Adipocyte (in vitro differentiated cells): ENCODE data around the gene FGF2.
A peak's percentile ranks its signal among the peaks of the same experiment; 100 is the strongest.

Source experiments
- DNase-seq: peaks from one replicate; pipeline ENCODE4 v3.0.0-alpha.2; 2015; ENCODE audit warnings: low read depth
- H3K27me3 ChIP-seq: replicated peaks from 2 replicates; pipeline ENCODE4 v1.7.0; 2013; ENCODE audit warnings: mild to moderate bottlenecking, low read length, moderate library complexity; ENCODE audit not compliant: control insufficient read depth, insufficient read depth
- H3K36me3 ChIP-seq: 2 replicates; pipeline ENCODE4 v1.7.0; 2013; ENCODE audit warnings: low read length, mild to moderate bottlenecking, moderate library complexity; ENCODE audit not compliant: control insufficient read depth, insufficient read depth, severe bottlenecking
- H3K4me1 ChIP-seq: 2 replicates; pipeline ENCODE4 v1.7.0; 2013; ENCODE audit warnings: mild to moderate bottlenecking, low read length, moderate library complexity; ENCODE audit not compliant: control insufficient read depth, insufficient read depth
- H3K4me3 ChIP-seq: 2 replicates; pipeline ENCODE4 v1.7.0; 2013; ENCODE audit warnings: mild to moderate bottlenecking, low read length, moderate library complexity
- H3K9ac ChIP-seq: 2 replicates; pipeline ENCODE4 v1.7.0; 2013; ENCODE audit warnings: mild to moderate bottlenecking, low read length, moderate library complexity
- H3K9me3 ChIP-seq: 2 replicates; pipeline ENCODE4 v1.7.0; 2013; ENCODE audit warnings: mild to moderate bottlenecking, low read length, moderate library complexity; ENCODE audit not compliant: control insufficient read depth

Gene FGF2

GRCh38 chr4:122873821-122874593 lies 47.4 kb downstream of the FGF2 start:
- Histone ChIP-seq H3K27me3 (no peaks in the 10 kb centered on the region), H3K9ac (peak overlapping the region; percentile 31), H3K36me3 (peaks cover 13% of the 10 kb centered on the region), H3K4me1 (peaks cover 41% of the 10 kb centered on the region), H3K4me3 (peak overlapping the region; percentile 55), H3K9me3 (no peaks in the 10 kb centered on the region)
- DNase-seq: peak; percentile 92

- peaks cover 18% of the 10 kb centered on the region for H3K36me3 ChIP-seq
- no peak for DNase-seq
- peak overlapping the region; percentile 20 for H3K4me3 ChIP-seq
- H3K27me3 ChIP-seq: no peaks in the 10 kb centered on the region
- H3K4me1 ChIP-seq: peaks cover 43% of the 10 kb centered on the region
- H3K9ac ChIP-seq: peak overlapping the region; percentile 13
- H3K9me3 ChIP-seq: no peaks in the 10 kb centered on the region
Observed at GRCh38 chr4:122875949-122876348, 49.3 kb downstream of the FGF2 start.

GRCh38 chr4:122876456-122876855 lies 49.8 kb downstream of the FGF2 start:
- no peak for DNase-seq
- Histone ChIP-seq H3K4me1 (peaks cover 43% of the 10 kb centered on the region), H3K4me3 (peak overlapping the region; percentile 20), H3K9me3 (no peaks in the 10 kb centered on the region), H3K9ac (peak overlapping the region; percentile 13), H3K27me3 (no peaks in the 10 kb centered on the region), H3K36me3 (peaks cover 23% of the 10 kb centered on the region)

GRCh38 chr4:122879001-122879400 lies 52.4 kb downstream of the FGF2 start:
- H3K36me3 ChIP-seq: peaks cover 39% of the 10 kb centered on the region
- H3K4me3 ChIP-seq: no peak overlapping the region
- H3K4me1 ChIP-seq: peaks cover 42% of the 10 kb centered on the region
- no peaks in the 10 kb centered on the region for H3K27me3 ChIP-seq
- no peak overlapping the region for H3K9ac ChIP-seq
- H3K9me3 ChIP-seq: no peaks in the 10 kb centered on the region
- DNase-seq: no peak

GRCh38 chr4:122882857-122883735 lies 56.5 kb downstream of the FGF2 start:
- Histone ChIP-seq H3K9me3 (no peaks in the 10 kb centered on the region), H3K9ac (no peak overlapping the region), H3K27me3 (no peaks in the 10 kb centered on the region), H3K4me3 (no peak overlapping the region), H3K36me3 (peaks cover 47% of the 10 kb centered on the region), H3K4me1 (peaks cover 33% of the 10 kb centered on the region)
- no peak for DNase-seq

GRCh38 chr4:122884499-122884898 lies 57.9 kb downstream of the FGF2 start:
- Histone ChIP-seq H3K4me1 (peaks cover 26% of the 10 kb centered on the region), H3K9me3 (no peaks in the 10 kb centered on the region), H3K4me3 (no peak overlapping the region), H3K9ac (no peak overlapping the region), H3K36me3 (peaks cover 54% of the 10 kb centered on the region), H3K27me3 (no peaks in the 10 kb centered on the region)
- peak; percentile 71 for DNase-seq

GRCh38 chr4:122889726-122890125 lies 63.1 kb downstream of the FGF2 start:
- no peak for DNase-seq
- Histone ChIP-seq H3K4me3 (no peak overlapping the region), H3K27me3 (no peaks in the 10 kb centered on the region), H3K36me3 (peaks cover 60% of the 10 kb centered on the region), H3K4me1 (peaks cover 21% of the 10 kb centered on the region), H3K9ac (no peak overlapping the region), H3K9me3 (no peaks in the 10 kb centered on the region)

GRCh38 chr4:122890147-122890795 lies 63.6 kb downstream of the FGF2 start:
- Histone ChIP-seq H3K36me3 (peaks cover 57% of the 10 kb centered on the region), H3K9me3 (no peaks in the 10 kb centered on the region), H3K4me3 (no peak overlapping the region), H3K4me1 (peaks cover 16% of the 10 kb centered on the region), H3K9ac (no peak overlapping the region), H3K27me3 (no peaks in the 10 kb centered on the region)
- DNase-seq: no peak

GRCh38 chr4:122894827-122895226 lies 68.2 kb downstream of the FGF2 start:
- Histone ChIP-seq H3K36me3 (peaks cover 31% of the 10 kb centered on the region), H3K4me1 (peaks cover 50% of the 10 kb centered on the region), H3K9ac (no peak overlapping the region), H3K9me3 (no peaks in the 10 kb centered on the region), H3K27me3 (no peaks in the 10 kb centered on the region), H3K4me3 (no peak overlapping the region)
- DNase-seq: no peak

- H3K4me1 ChIP-seq: peaks cover 49% of the 10 kb centered on the region
- H3K4me3 ChIP-seq: no peak overlapping the region
- H3K27me3 ChIP-seq: no peaks in the 10 kb centered on the region
- peaks cover 30% of the 10 kb centered on the region for H3K36me3 ChIP-seq
- no peaks in the 10 kb centered on the region for H3K9me3 ChIP-seq
- H3K9ac ChIP-seq: peak overlapping the region; percentile 41
- peak; percentile 49 for DNase-seq
Observed at GRCh38 chr4:122895336-122895995, 68.8 kb downstream of the FGF2 start.
